Measurements from ENCODE around the gene LRRC56.

LRRC56 gene

DNA sequence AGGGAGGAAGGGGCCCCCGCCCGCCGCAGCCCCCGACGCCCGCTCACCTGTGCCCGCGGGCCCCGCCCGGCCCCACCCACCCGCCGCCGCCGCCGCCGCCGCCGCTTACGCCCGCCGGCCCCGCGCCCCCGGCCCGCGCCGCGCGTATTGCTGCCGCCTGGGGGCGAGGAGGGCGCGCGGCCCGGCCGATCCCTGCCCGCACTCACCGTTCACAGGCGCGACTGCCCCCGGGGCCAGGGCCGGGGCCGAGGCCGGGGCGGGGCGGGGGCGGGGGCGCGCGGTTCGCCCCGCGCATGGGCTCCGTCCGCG is 2.2 kb upstream of the LRRC56 start:
- TF ChIP-seq TAF1 (IDR thresholded peaks at IDR 0.05; ENCODE audit: borderline replicate concordance, insufficient read depth, low read length) (no peak), POLR2AphosphoS5 (IDR thresholded peaks at IDR 0.05; ENCODE audit: low read depth, low read length) (no peak), FOXP2 (optimal IDR thresholded peaks at IDR 0.05; ENCODE audit: borderline replicate concordance, extremely low read depth, extremely low read length, insufficient read depth) (no peak), SIN3A (IDR thresholded peaks at IDR 0.05; ENCODE audit: borderline replicate concordance, insufficient read depth, low read length) (no peak), REST (IDR thresholded peaks at IDR 0.05; ENCODE audit: insufficient read depth in 1 of 2, low read depth in 2 of 2, low read length in 2 of 2) (no peak)

- TF ChIP-seq REST (IDR thresholded peaks at IDR 0.05; ENCODE audit: insufficient read depth in 1 of 2, low read depth in 2 of 2, low read length in 2 of 2) = no peak
- 0 out of 2 replicates have a peak, but pooled peaks have one; percentile 29 for TF ChIP-seq SIN3A (IDR thresholded peaks at IDR 0.05; ENCODE audit: borderline replicate concordance, insufficient read depth, low read length)
- TF ChIP-seq POLR2AphosphoS5 (IDR thresholded peaks at IDR 0.05; ENCODE audit: low read depth, low read length) = peak; percentile 93
- TF ChIP-seq TAF1 (IDR thresholded peaks at IDR 0.05; ENCODE audit: borderline replicate concordance, insufficient read depth, low read length) = peak; percentile 70; the same call in 1 of the 2 replicates
Measured at GRCh38 chr11:535519-536454, 1.5 kb upstream of the LRRC56 start, which contains the start of gene HRAS. Gene HRAS (minus strand): TSS chr11:535576.

DNA sequence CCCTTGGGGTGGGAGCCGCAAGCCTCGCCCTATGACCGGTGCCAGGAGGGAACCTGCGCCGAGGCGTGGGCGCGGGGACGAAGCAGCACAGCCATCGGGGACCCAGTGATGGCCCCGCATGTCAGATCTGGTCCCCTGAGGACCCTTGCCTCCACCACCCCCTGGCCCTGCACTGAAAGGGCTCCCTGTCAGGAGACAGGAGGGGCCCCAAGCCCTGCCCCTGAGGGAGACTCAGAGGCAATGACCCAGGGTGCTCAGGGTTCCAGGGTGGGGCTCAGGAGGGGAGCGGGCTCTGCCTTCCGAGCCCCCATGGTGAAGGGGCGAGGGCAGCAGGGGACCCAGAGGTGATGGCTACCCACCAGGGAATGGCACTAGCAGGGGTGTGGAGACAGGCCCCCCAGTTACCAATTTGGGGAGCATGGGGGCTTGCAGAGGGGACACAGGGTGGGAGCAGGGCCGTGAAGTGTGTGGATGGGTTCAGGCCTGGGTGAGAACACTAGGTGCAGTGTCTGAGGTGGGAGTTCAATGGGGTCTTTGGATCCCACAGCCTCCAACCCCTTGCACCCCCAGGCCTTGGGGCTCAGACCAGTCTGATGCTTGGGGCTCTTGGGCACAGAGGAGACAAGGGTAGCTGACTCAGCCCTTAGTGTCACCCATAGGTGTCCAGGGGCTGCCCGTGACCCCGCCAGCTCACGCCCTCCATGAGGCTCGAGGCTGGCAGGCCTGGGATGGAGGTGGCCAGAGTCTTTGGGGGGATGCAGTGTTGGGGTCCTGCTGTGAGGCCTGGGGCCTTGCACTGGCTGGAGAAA is 499 bp downstream of the LRRC56 start:
- TF ChIP-seq FOXP2 (optimal IDR thresholded peaks at IDR 0.05; ENCODE audit: borderline replicate concordance, extremely low read depth, extremely low read length, insufficient read depth) (no peak), REST (IDR thresholded peaks at IDR 0.05; ENCODE audit: insufficient read depth in 1 of 2, low read depth in 2 of 2, low read length in 2 of 2) (no peak), SIN3A (IDR thresholded peaks at IDR 0.05; ENCODE audit: borderline replicate concordance, insufficient read depth, low read length) (no peak), POLR2AphosphoS5 (IDR thresholded peaks at IDR 0.05; ENCODE audit: low read depth, low read length) (no peak), TAF1 (IDR thresholded peaks at IDR 0.05; ENCODE audit: borderline replicate concordance, insufficient read depth, low read length) (no peak)

- TF ChIP-seq REST (IDR thresholded peaks at IDR 0.05; ENCODE audit: insufficient read depth in 1 of 2, low read depth in 2 of 2, low read length in 2 of 2) (no peak), SIN3A (IDR thresholded peaks at IDR 0.05; ENCODE audit: borderline replicate concordance, insufficient read depth, low read length) (no peak), POLR2AphosphoS5 (IDR thresholded peaks at IDR 0.05; ENCODE audit: low read depth, low read length) (no peak), TAF1 (IDR thresholded peaks at IDR 0.05; ENCODE audit: borderline replicate concordance, insufficient read depth, low read length) (no peak), FOXP2 (optimal IDR thresholded peaks at IDR 0.05; ENCODE audit: borderline replicate concordance, extremely low read depth, extremely low read length, insufficient read depth) (no peak)
Measured at GRCh38 chr11:538431-539051, 1.2 kb downstream of the LRRC56 start.
